HG02840 (cell line): ENCODE results near the gene CREM.

Experiments
- ATAC-seq: cut with Tn5 transposase; IDR thresholded peaks from one replicate; pipeline ENCODE4 v1.9.1; 2021; ENCODE audit warnings: mild to moderate bottlenecking, moderate library complexity, moderate number of reproducible peaks; ENCODE audit not compliant: unreplicated experiment, low FRiP score

The CREM gene

GRCh38 chr10:35259769-35260397, 133.2 kb downstream of the CREM start:
- ATAC-seq: no peak

GRCh38 chr10:35262436-35262835, 135.8 kb downstream of the CREM start:
- ATAC-seq: no peak
